ENCODE measurements around the gene KCTD8. TPM values are rescaled to one million over a fixed set of nuclear protein-coding genes. Genes with fewer than 3 reads are reported as not detected.
A peak's percentile ranks its signal among the peaks of the same experiment; 100 is the strongest.

The KCTD8 gene
- total and polyA plus RNA-seq, 11 donors, result 0.15 to 2.9 (median 0.17) TPM; not detected in 8

DNA sequence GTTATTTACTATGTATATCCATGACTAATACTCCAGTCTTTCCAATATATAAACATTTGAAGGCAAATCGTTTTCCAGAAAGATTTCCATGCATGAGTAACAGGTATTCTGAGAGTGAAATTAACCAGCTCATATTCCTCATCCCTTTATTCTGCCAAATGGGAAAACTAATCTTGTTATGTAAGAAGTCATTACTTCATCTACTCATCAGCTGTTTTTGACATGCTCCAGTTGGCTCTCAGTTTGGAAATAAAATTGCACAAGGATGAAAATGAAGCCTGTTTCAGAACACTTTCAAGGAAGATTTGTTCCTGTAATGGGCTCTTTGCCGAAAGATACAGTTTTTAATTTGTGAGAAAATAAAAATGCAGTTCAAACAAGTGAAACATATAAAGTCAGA is 121.9 kb downstream of the KCTD8 start:
- ATAC-seq (no peak), DNase-seq (no peak)
- Histone ChIP-seq H3K4me1 (no peaks in the 10 kb centered on the region), H3K36me3 (no peaks in the 10 kb centered on the region), H3K9me3 (no peaks in the 10 kb centered on the region), H3K27me3 (no peaks in the 10 kb centered on the region), H3K27ac (no peak overlapping the region), H3K4me3 (no peak overlapping the region)
- TF ChIP-seq, protein P1, sequence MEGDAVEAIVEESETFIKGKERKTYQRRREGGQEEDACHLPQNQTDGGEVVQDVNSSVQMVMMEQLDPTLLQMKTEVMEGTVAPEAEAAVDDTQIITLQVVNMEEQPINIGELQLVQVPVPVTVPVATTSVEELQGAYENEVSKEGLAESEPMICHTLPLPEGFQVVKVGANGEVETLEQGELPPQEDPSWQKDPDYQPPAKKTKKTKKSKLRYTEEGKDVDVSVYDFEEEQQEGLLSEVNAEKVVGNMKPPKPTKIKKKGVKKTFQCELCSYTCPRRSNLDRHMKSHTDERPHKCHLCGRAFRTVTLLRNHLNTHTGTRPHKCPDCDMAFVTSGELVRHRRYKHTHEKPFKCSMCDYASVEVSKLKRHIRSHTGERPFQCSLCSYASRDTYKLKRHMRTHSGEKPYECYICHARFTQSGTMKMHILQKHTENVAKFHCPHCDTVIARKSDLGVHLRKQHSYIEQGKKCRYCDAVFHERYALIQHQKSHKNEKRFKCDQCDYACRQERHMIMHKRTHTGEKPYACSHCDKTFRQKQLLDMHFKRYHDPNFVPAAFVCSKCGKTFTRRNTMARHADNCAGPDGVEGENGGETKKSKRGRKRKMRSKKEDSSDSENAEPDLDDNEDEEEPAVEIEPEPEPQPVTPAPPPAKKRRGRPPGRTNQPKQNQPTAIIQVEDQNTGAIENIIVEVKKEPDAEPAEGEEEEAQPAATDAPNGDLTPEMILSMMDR (IDR thresholded peaks at IDR 0.05), result no peak
- no peak for TF ChIP-seq POLR2A (IDR thresholded peaks at IDR 0.05)
- intact Hi-C loops (cut with DNase I), result no loop called here
- WGBS, 4 donors, result 32 to 39% (median 33%) methylated on average over 2 of the region's 2 CpGs

DNA sequence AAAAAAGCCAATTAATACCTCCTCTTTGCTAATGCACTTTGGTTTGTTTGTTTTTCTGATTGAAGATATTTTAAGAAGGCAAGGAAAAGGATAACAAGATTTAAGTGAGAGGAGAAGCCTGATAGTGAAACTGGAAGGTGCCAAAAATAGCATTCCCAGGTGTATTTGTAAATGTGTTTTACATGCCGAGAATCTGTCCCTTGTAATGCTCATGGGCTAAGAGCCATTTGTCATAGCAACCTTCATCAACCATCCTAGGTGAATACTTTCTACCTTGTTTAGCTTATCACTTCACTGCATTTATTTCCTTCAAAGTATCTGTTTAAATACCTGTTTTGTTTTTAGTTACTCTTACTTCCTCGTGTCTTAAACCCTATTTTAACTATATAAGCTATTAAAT is 127.8 kb downstream of the KCTD8 start:
- WGBS, 4 donors, result 24 to 44% (median 30%) methylated on average over 2 of the region's 2 CpGs
- intact Hi-C loops (cut with DNase I), result no loop called here

DNA sequence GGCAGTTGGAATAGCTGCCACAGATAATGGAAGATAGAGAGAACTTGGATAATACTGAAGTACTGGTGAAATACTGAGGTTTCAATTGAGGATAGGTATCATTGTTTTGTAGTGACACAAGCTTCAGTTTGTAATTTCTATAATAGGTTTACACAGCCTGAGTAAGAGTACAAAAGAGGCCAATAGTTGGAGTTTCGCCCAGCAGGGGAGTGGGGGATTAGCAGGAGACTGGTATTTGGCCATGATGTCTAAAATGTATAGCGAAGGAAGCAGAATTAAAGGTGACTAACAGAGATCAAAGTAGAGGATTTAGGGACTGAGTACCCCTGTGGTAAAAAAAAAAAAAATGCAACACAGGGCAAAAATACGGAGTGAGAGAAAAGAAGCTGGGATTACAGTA is 129.5 kb downstream of the KCTD8 start:
- TF ChIP-seq, protein P1 (IDR thresholded peaks at IDR 0.05), result no peak
- no peak for TF ChIP-seq POLR2A (IDR thresholded peaks at IDR 0.05)
- Histone ChIP-seq H3K9me3 (no peaks in the 10 kb centered on the region), H3K27me3 (no peaks in the 10 kb centered on the region), H3K36me3 (no peaks in the 10 kb centered on the region), H3K4me1 (no peaks in the 10 kb centered on the region), H3K27ac (no peak overlapping the region), H3K4me3 (no peak overlapping the region)
- WGBS, 4 donors, result 76 to 82% (median 79%) methylated on average over 3 of the region's 3 CpGs
- no peak for ATAC-seq
- DNase-seq, result no peak
- intact Hi-C loops (cut with DNase I), result no loop called here

More for the DNA sequence above, 127.8 kb downstream of the KCTD8 start:
- DNase-seq (no peak), ATAC-seq (no peak)
- Histone ChIP-seq H3K4me3 (no peak overlapping the region), H3K27me3 (no peaks in the 10 kb centered on the region), H3K4me1 (no peaks in the 10 kb centered on the region), H3K27ac (no peak overlapping the region), H3K36me3 (no peaks in the 10 kb centered on the region), H3K9me3 (no peaks in the 10 kb centered on the region)
- TF ChIP-seq POLR2A (IDR thresholded peaks at IDR 0.05), result no peak
- TF ChIP-seq, protein P1 (IDR thresholded peaks at IDR 0.05), result no peak

DNA sequence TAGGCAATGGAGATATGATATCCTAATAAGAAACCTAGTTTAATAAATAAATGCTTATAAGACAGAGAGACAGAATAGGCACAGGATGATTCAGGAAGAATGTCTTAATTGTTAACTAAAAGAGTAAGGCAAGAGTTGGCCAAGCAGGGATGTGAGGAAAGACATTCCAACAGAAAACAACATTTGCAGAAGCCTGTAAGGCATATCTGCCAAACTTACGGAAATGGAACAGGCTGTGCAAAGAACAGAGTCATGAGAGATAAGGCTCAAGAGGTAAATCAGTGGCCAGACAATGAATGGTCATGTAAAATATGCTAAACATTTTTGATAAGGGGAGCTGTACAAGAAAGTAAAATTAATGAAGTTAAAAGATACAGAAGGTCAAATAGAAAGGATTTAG is 134.9 kb downstream of the KCTD8 start:
- Histone ChIP-seq H3K9me3 (no peaks in the 10 kb centered on the region), H3K27me3 (no peaks in the 10 kb centered on the region), H3K27ac (no peak overlapping the region), H3K4me1 (no peaks in the 10 kb centered on the region), H3K36me3 (no peaks in the 10 kb centered on the region), H3K4me3 (no peak overlapping the region)
- WGBS, 4 donors, result 20 to 33% (median 24%) methylated on average over 1 of the region's 1 CpG
- DNase-seq, result no peak
- ATAC-seq, result peak in 1 of 4 donors; percentile 42
- intact Hi-C loops (cut with DNase I), result no loop called here
- TF ChIP-seq, protein P1 (IDR thresholded peaks at IDR 0.05), result no peak
- no peak for TF ChIP-seq POLR2A (IDR thresholded peaks at IDR 0.05)
